GM18861 (cell line): ENCODE results near the gene RAE1.
A peak's percentile ranks its signal among the peaks of the same experiment; 100 is the strongest.

Experiments used
- ATAC-seq: cut with Tn5 transposase; IDR thresholded peaks from one replicate; pipeline ENCODE4 v1.9.1; 2021; ENCODE audit not compliant: unreplicated experiment

The RAE1 gene, protein sequence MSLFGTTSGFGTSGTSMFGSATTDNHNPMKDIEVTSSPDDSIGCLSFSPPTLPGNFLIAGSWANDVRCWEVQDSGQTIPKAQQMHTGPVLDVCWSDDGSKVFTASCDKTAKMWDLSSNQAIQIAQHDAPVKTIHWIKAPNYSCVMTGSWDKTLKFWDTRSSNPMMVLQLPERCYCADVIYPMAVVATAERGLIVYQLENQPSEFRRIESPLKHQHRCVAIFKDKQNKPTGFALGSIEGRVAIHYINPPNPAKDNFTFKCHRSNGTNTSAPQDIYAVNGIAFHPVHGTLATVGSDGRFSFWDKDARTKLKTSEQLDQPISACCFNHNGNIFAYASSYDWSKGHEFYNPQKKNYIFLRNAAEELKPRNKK

DNA sequence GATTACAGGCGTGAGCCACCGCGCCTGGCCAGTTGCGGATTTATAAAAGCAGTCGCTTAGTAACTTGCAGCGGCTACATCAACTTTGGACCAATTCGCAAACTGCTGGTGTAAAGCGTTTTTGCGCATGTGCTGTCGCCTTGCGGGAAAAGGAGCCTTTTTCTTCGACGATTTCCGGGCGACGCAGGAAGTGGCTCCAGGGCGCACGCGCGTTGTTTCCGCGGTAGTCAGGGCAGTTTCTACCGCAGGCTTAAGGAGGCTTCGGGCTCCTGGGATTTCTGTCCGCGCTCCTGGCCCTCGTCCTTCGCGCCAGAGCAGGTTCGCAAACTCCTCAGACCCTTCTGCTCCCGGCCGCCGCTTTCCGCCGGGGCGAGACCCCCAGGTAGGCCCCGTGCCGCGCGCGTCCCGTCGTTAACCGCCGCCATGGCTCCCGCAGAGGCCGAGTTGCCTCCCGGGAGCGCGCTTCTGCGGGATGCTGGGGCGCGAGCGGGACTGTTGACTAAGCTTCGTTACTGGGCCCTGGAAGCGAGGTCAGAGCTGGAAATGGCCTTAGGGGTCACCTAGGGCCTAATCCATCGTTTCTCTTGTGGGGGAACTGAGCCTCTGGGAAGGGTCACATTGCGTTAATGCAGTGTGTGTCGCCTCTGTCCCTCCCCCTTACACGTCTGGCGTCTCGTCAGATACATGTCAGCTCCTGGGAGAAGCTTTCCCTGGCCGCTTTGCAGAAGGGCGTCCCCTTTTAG lies at the start of gene RAE1:
TSS of gene RAE1 (plus strand) at position 214 of the 742 bp plus-strand sequence. CDS start 2,784 bp downstream, outside the sequence.
- peak; percentile 71 for ATAC-seq

DNA sequence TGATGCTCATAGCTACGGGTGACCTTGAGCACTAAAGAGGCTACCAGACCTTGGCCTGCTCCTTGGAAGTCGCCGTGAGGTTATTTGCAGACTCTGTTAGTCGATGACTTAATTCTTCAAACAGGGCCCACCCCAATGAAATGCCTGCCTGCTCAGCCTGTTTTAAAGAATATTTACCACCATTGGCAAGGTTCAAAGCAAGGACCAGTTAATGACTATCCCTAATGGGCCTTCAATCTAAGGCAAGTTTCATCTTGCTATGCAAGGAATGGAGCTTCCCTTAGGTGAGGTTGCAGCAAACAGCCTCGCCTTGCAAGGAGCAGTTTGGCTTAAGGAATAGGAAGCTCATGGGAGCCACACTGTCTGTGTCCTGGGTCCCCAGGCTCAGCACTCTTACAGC lies 44.3 kb upstream of the RAE1 start:
- no peak for ATAC-seq

DNA sequence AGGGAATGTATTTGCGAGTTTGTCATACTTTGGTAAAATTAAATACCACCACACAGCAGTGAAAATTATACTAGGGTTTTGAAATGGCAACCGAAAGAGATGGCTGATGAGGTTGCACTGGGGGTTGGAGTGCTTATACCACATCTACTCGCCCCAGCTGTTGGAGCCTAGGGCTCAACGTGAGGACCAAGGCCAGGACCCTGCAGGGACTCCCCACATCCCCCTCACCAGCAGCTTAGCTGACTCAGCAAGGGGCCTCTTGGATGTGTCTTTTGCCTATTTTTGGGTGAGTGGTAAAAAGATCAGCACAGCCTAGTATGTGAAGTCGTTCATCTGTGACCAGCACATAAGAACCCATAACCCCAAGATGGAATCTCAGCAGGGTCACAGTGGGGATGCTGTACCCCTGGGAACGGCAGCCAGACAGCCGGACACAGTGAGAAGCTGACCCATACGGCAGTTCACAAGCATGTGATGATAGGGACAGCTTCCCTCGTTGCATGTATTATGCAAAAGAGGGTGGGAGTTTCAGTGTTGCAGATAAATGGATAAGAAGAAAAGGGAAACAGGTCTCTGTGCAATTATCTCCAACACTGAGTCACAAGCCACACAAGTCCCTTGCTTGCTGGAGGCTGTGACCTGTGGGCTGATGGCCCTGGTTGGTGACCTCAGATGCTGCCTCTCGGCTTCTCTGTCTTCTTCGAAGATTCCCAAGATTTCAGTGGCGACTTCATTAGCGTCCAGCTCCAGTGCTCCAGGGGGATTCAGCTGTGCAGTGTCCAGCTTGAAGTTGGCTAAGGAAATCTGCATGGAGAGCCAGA lies 42.4 kb upstream of the RAE1 start:
- no peak for ATAC-seq

DNA sequence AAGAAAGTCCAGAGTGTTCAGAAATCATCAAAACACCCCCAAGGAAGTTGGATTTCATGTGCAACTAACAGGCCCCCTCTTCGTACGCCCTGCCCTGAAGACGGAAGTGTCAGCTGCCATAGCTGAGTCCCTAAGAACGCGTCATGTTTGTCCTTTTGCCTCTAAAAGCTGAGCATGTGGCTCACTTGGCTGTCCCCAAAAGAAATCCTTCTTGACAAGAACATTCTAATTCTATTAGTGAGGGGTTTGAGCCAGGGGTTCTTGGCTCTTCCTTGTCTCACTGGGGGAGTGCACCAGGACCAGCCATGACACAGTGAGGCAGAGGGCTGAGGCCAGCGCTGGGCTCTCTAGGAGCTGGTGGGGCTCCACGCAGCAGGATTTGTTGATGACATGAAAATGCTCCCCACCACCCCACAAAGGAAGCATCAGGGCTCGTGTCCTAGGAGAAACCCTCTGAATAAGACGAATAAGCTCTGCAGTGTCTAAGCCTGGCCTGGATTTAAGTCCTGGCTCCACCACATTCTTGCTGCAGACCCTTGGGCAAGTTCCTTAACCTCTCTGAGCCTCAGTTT lies 41.4 kb upstream of the RAE1 start:
- no peak for ATAC-seq

DNA sequence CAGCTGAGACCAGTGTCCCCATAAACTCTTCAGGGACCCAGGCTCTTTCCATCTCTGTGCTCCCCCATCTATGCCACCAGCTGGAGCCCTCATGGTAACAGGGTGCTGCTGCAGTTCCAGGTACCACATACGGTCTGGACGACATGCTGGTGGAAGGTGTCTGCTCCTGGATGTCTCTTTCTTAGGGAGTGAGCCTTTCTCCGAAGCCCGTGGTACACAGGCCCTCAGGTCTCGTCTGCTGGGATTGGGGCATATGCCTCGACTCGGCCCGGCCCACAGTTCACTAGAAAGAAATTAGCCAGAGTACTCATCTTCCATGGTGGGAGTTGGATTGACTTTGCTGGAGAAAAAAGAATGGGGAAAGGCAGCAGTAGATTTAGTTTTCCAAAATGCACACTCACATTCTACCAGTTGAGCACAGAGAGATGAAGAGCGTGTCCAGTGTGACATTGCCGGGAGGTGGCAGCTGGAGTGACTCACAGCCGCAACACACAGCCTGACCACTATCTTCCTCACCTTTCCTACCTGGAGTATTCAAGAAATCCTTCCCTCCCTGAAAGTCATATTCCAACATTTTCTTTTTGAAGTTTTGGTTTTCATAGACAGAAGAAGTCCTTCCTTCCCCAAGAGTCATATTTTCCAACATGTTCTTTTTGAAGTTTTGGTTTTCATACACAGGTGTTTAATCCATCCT lies 40.1 kb upstream of the RAE1 start:
- ATAC-seq = no peak

DNA sequence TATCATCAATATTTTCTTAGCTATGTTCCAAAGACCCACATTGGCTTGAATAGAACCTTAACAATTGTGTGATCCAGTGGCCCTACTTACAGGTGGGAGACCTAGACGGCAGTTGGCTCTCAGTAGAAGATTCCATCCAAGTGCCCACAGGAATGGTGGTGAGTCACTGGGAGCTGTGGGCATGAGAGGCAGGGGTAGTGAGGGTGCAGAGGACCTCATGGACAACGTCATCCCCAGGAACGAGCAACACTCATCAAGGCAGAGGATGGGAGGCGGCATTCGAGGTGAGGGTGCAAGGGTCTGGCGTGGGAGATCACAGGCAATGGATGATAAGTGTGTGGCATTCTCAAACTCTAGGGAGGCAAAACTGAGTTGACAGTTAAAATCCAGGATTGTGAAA lies 38.9 kb upstream of the RAE1 start:
- no peak for ATAC-seq

DNA sequence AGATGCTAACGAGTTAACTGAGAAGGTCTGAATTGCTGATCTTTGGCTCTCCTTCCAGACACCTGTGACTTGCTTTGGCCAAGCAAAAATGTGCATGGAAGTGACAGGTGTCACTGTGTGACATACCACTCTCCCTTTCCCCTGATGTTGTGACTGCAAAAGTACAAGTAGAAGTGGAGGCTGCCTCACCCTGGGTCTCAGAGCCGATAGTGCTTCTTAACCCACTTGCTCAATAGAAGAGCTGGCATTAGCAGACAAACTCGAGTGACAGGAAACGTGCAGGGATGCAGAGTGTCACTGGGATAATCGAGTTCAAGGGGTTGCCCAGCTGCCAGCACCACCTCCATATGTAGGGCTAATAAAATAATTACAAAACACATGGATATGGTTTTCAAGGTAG lies 37.8 kb upstream of the RAE1 start:
- ATAC-seq = no peak

DNA sequence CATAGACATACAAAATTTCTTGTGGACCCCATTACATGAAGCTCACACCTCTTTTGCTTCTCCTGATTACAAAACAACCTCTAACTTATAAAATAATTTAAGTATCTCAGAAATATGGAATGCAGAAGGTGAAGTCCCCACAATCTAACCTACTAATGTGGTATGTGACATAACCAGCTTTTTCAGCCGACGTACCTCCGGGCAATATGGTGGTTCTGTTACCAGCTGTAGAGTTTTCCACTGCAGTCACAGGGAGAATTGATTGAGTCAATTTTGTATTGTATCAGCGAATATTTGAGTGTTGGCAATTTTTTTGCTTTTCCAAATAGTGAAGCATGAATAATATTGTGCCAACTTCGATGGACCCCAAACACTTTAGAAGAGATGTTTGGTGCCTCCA lies 37.1 kb upstream of the RAE1 start:
- ATAC-seq = no peak

DNA sequence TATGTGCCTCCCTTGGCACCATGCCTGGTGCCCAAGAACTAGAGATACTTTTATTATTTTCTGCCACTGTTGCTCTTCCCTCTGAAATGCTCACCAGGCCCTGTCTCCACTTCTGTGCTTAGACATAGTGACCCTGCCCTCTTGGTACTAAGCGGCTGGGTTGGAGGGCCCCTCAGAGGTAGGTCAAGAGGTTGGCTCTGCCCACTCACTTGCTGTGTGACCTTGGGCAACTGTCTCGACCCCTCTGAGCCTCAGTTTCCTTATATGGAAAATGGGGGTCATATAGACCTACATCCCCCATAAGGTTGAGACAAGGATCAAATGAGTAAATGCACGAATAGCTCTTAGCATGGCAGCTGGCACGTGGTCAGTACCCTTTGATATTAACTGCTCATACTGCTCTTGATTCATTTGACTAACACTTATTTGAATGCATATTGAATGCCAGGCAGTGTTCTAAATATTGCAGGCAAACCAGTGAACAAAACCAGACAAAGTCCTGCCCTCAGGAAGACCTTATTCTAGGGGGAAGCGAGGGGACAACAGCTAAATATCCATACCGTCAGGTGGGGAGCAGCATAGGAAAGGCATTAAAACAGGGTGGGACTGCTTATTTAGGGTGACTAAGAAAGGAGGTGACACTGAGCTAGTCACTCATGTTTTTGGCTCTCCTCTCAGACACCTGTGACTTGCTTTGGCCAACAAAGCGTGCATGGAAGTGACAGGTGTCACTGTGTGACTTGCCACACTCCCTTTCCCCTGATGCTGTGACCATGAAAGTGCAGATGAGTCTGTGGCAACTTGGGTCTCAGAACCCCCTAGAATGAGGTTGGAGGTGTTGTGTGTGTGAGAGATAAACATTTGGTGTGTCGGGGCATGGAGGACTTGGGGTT lies 35.7 kb upstream of the RAE1 start:
- no peak for ATAC-seq

DNA sequence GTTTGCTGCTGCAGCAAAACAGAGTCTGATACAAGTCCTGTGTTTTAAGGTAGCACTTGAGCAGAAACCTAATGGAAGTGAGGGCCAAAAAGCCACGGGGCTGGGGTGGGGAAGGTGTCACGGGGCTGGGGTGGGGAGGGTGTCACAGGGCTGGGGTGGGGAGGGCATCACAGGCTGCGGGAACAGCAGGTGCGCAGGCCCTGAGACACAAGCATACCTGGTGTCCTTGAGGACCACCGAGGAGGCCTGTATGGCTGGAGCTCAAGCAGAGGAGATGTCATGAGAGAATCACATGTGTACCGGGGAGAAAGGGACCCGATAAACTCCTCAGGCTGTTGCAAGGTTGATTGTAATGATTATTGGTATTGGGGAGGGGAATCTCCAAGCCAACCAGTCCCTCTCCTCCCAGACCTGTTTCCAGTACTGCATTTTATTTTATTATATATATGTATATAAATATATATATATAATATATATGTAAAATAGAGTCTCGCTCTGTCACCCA lies 35.0 kb upstream of the RAE1 start:
- ATAC-seq = no peak

DNA sequence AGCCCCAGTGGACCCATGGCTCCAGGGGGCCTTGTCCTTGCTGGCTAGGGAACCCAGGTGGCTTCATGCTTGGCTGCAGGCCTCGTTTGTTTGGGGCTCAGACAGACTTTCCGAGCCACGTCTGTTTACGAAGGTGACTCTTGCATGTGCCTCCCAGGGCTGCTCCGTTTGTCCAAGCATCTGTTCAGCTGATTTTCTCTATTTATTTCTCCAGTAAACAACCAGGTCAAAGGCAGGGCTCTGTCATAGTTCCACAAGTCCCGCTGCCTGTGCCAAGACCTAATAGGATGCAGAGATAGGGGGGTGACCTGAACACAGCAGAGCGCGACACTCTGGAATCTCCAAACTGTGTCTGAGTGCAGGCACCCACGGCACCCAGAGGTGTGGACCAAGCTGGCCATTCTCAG lies 34.3 kb upstream of the RAE1 start:
- no peak for ATAC-seq

DNA sequence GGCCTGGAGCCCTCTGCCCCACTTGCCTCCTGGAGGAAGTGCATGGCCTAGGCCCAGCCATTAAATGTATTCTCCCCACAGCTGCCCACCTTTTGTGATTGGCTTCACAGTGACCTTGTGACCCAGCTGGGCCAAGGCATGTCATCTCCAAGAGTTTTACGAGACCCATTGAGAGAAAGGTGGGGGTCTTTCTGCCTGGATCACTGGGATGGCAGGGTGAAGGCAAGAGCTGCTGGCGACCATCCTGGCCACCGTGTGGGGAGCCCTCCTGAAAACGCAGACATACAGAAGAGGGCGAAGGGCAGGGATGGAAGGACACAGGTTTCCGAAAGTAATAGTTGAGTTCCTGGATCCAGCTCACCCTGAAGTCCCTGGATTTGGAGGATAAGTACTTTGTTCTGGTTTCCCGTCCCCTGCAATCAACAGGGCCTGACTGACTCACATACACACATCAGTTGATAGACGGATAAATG lies 33.7 kb upstream of the RAE1 start:
- no peak for ATAC-seq

DNA sequence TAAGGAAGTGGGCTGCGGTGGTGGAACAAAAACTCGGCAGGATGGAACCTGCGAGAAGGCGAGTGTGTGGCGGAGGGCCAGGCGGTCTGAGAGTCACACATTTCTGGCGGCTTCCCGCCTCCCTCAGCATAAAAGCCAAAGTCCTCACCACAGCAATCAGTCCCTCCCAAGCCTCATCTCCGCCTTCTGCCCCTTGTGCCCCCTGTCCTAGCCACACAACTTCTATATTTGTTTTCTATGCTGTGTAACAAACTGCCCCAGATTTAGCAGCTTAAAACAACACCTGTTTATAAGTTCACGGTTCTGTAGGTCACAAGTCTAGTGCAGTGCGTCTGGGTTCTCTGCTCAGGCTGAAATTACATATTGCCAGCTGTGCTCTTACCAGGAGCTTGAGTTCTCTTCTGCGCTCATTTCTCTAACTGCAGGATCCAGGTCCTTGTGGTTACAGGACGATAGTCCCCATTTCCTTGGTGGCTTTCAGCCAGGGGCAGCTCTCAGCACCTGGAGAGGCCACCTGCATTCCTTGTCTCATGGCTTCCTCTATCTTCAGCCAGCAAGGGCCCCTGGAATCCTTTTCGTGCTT lies 33.2 kb upstream of the RAE1 start:
- ATAC-seq = no peak

DNA sequence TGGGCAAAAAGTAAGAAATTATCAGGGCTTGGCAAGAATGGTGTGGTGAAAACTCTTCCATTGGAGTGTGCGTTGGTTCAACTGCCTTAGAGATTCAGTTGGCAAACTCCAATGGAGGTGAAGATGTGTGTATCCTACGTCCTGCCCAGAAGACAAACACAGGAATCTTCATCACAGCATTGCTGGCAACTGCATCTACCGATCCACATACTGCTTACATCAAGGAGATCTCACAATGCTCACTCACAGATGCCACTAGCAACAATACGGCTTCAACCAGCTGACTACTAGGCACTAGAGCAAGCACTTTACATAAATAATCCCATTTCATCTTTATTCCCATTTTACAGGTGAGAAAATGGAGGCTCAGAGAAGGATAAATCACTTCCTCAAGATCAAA lies 31.5 kb upstream of the RAE1 start:
- ATAC-seq = no peak

DNA sequence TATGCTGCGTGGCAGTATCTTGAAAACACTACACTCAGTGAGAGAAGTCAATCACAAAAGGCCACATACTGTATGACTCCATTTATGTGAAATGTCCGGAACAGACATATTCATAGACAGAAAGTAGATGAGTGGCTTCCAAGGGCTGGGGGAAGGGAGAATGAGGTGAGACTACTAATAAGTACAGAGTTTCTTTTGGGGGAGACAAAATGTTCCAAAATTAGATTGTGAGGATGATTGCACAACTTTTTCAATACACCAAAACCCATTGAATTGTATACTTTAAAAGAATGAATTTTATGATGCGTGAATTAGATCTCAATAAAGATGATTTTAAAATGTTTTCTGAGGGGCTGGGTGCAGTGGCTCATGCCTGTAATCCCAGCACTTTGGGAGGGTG lies 30.7 kb upstream of the RAE1 start:
- no peak for ATAC-seq

DNA sequence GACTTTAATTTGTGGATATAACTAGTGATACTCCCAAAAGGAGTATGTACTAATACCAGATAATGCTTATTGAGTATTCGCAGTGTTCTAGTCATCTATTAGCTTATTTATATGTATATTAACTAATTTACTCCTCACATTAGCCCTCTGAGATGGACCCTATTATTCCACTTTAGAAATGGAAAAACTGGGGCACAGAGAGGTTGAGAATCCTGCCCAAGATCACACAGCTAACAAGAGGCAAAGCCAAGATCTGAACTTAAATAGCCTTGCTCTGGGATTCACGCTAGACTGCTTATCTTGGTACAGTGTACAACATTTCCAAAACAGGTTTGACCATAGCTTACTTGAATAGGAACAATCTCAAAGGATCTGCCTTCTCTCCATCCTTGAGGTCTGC lies 29.9 kb upstream of the RAE1 start:
- ATAC-seq = no peak

DNA sequence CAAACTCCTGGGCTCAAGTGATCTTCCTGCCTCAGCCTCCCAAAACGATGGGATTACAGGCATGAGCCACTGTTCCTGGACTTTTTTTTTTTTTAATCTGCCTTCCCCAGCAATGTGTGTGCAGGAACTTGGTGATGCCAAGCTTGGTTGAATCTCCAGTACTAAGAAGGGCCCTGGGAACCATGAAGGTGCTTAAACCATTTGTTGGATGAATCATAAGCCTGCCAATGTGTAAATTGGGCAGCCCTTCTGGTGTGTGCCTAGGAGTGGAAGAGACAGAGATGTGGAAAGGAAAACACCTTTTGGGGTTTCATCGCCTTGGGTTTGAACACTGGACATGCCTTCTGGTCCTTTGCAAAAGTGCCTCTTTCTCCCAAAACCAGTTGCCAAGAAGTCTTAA lies 28.6 kb upstream of the RAE1 start:
- ATAC-seq = no peak

DNA sequence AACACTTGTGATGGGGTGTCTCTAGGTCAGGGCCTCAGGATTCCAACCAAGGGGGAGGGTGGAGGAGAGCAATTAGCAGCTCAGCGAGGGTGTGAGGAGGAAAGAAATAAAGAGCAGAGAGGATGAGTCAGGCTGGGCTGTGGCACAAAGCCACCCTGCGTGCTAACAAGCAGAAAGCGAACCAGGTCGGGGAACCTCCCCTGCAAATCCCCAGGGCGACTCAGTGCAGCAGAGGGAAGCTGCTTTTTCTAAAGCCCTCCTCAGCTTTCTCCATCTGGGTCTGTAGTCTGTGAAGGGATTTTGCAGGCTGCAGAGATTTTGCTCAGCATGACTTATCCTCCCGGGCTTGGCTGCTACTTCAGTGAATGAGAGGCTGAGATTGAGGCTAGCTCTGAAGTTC lies 28.0 kb upstream of the RAE1 start:
- no peak for ATAC-seq
